MCF 10A (cell line): ENCODE data around the gene PPY. TPM values are rescaled to one million over a fixed set of nuclear protein-coding genes. Genes with fewer than 3 reads are reported as not detected.

Experiments used
- BruUV-seq: library from RNA; stranded (reverse); fragments of 400-500 nt; replicated peaks from 2 replicates; lab custom pipeline; 2021; lab: Mats Ljungman, UMichigan
- CTCF ChIA-PET: fragments of 300-600 bp; sonication (Branson Sonifier 250); formaldehyde crosslinking; extraction: SDS; loops from one replicate; lab custom pipeline; 2021; ENCODE audit warnings: antibody characterized with exemption, inconsistent platforms; lab: Yijun Ruan, JAX
- POLR2A ChIA-PET: fragments of 300-600, 350-650 bp; sonication (Branson Sonifier 250); formaldehyde crosslinking; extraction: SDS; loops from one replicate; lab custom pipeline; 2020; ENCODE audit warnings: antibody characterized with exemption, inconsistent platforms; lab: Yijun Ruan, JAX
- DNase-seq: peaks from one replicate; pipeline ENCODE4 v3.0.0-alpha.2; 2018; ENCODE audit not compliant: unreplicated experiment
- H3K27ac Mint-ChIP-seq: one replicate; pipeline ENCODE4 v1.8.0; 2022; ENCODE audit warnings: mild to moderate bottlenecking, low read depth, mixed read lengths; ENCODE audit not compliant: unreplicated experiment
- H3K27me3 Mint-ChIP-seq: one replicate; pipeline ENCODE4 v1.8.0; 2022; ENCODE audit warnings: mixed read lengths; ENCODE audit not compliant: insufficient read depth, unreplicated experiment
- H3K36me3 Mint-ChIP-seq: one replicate; pipeline ENCODE4 v1.8.0; 2022; ENCODE audit warnings: mild to moderate bottlenecking, moderate library complexity, mixed read lengths; ENCODE audit not compliant: insufficient read depth, unreplicated experiment
- H3K4me1 Mint-ChIP-seq: one replicate; pipeline ENCODE4 v1.8.0; 2022; ENCODE audit warnings: mixed read lengths; ENCODE audit not compliant: insufficient read depth, unreplicated experiment
- H3K4me3 Mint-ChIP-seq: one replicate; pipeline ENCODE4 v1.8.0; 2022; ENCODE audit warnings: mild to moderate bottlenecking, moderate library complexity, mixed read lengths; ENCODE audit not compliant: unreplicated experiment
- H3K9me3 Mint-ChIP-seq: one replicate; pipeline ENCODE4 v1.8.0; 2022; ENCODE audit warnings: mixed read lengths; ENCODE audit not compliant: unreplicated experiment
- CTCF ChIP-seq: fragments of 200-600 bp; IDR thresholded peaks from one replicate; pipeline ENCODE4 v1.8.0; 2022; ENCODE audit warnings: antibody characterized with exemption, mild to moderate bottlenecking; ENCODE audit not compliant: unreplicated experiment
- intact Hi-C: fragments of 100-400 bp; cut with micrococcal nuclease; formaldehyde crosslinking; loops from 2 replicates; pipeline ENCODE4 v1.14.1; 2022
- total RNA-seq: library from RNA; stranded (reverse); gene quantifications from 2 replicates; pipeline ENCODE4 v1.2.3, GENCODE V29; 2022

Gene PPY
- total RNA-seq, 1 experiment from 2014 or later, result not detected

- no peak for DNase-seq
- no peak overlapping the region for H3K27ac Mint-ChIP-seq
- BruUV-seq, result no TSS peak
- H3K4me1 Mint-ChIP-seq, result no peaks in the 10 kb centered on the region
- TF ChIP-seq CTCF, result no peak
- peaks cover 47% of the 10 kb centered on the region for H3K27me3 Mint-ChIP-seq
- H3K9me3 Mint-ChIP-seq, result no peaks in the 10 kb centered on the region
- POLR2A ChIA-PET, result interaction anchor here (0.5 kb wide), 1 partner anchor 38 kb away, joined by 3 read pairs; no protein-coding TSS in a partner anchor
- intact Hi-C loops, result no loop called here
- CTCF ChIA-PET, result interaction anchor here (0.7 to 1.6 kb wide), 3 partner anchors 12 to 104 kb away, joined by 3 to 4 read pairs (median 3); no protein-coding TSS in a partner anchor
- H3K4me3 Mint-ChIP-seq, result no peak overlapping the region
- no peaks in the 10 kb centered on the region for H3K36me3 Mint-ChIP-seq
Observed at GRCh38 chr17:43982171-43982570, 39.9 kb upstream of the PPY start.

- H3K36me3 Mint-ChIP-seq, result no peaks in the 10 kb centered on the region
- CTCF ChIA-PET, result interaction anchor here (0.6 to 2.3 kb wide), 5 partner anchors 15 to 594 kb away, joined by 3 to 6 read pairs (median 4); no protein-coding TSS in a partner anchor
- H3K27ac Mint-ChIP-seq, result no peak overlapping the region
Observed at GRCh38 chr17:43979671-43980070, 37.4 kb upstream of the PPY start.

DNA sequence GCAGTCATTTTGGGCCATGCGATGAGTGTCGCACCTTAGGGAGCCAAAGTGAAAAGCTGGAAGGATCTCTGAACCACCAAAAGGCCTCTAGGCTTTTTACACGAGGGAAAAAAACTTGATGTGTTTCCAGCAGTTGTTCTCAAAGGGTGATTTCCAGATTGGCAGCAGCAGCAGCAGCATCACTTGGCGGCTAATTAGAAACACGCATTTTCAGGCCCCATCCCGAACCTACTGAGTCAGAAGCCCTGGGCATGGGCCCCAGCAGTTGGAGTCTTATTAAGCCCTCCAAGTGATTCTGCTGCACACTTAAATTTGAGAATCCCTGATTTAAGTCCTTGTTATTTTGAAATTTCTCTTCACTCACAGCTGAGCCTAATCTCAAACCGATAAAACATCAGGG lies 36.7 kb upstream of the PPY start:
- peaks cover 49% of the 10 kb centered on the region for H3K27me3 Mint-ChIP-seq
- CTCF ChIA-PET, result interaction anchor here (0.6 to 2.3 kb wide), 4 partner anchors 35 to 595 kb away, joined by 3 to 6 read pairs (median 4); no protein-coding TSS in a partner anchor
- BruUV-seq, result no TSS peak
- H3K4me3 Mint-ChIP-seq, result no peak overlapping the region
- H3K9me3 Mint-ChIP-seq, result no peaks in the 10 kb centered on the region
- POLR2A ChIA-PET, result no interaction called here
- H3K36me3 Mint-ChIP-seq, result no peaks in the 10 kb centered on the region
- intact Hi-C loops, result no loop called here
- H3K4me1 Mint-ChIP-seq, result no peaks in the 10 kb centered on the region
- no peak overlapping the region for H3K27ac Mint-ChIP-seq
- no peak for DNase-seq
- no peak for TF ChIP-seq CTCF

More at GRCh38 chr17:43979671-43980070, 37.4 kb upstream of the PPY start:
- Mint-ChIP-seq H3K4me3 (no peak overlapping the region), H3K4me1 (no peaks in the 10 kb centered on the region), H3K27me3 (peaks cover 49% of the 10 kb centered on the region), H3K9me3 (no peaks in the 10 kb centered on the region)
- intact Hi-C loops, result no loop called here
- BruUV-seq, result no TSS peak
- POLR2A ChIA-PET, result no interaction called here
- no peak for TF ChIP-seq CTCF
- no peak for DNase-seq

GRCh38 chr17:43978078-43978477 lies 35.8 kb upstream of the PPY start:
- Mint-ChIP-seq H3K36me3 (no peaks in the 10 kb centered on the region), H3K4me1 (no peaks in the 10 kb centered on the region), H3K27ac (no peak overlapping the region), H3K9me3 (no peaks in the 10 kb centered on the region), H3K4me3 (no peak overlapping the region), H3K27me3 (peaks cover 45% of the 10 kb centered on the region)
- no peak for DNase-seq
- POLR2A ChIA-PET, result no interaction called here
- intact Hi-C loops, result no loop called here
- no peak for TF ChIP-seq CTCF
- CTCF ChIA-PET, result no interaction called here
- BruUV-seq, result no TSS peak
